ENCODE results near the gene PABPC4L.
"Not testable (repeated sequence)": the region's sequence is repeated elsewhere in the genome, so short reads cannot be mapped to it uniquely, and the experiment has no call there.

Gene PABPC4L

GRCh38 chr4:134219043-134219442 is 17.5 kb upstream of the PABPC4L start:
- no peaks in the 10 kb centered on the region for H3K4me1 ChIP-seq (ENCODE audit: insufficient read depth, low read length, poor library complexity, severe bottlenecking)
- no peak overlapping the region for H2AFZ ChIP-seq (ENCODE audit: low read length)
- no peak overlapping the region for H3K9ac ChIP-seq (ENCODE audit: low read depth, low read length, poor library complexity, severe bottlenecking)

GRCh38 chr4:134216411-134216810 is 14.8 kb upstream of the PABPC4L start:
- Histone ChIP-seq H3F3A (ENCODE audit: low read depth) (no peaks in the 10 kb centered on the region), H3K9ac (ENCODE audit: low read depth, low read length, poor library complexity, severe bottlenecking) (no peak overlapping the region), H3K4me1 (ENCODE audit: insufficient read depth, low read length, poor library complexity, severe bottlenecking) (no peaks in the 10 kb centered on the region), H2AFZ (ENCODE audit: low read length) (no peak overlapping the region), H4K20me1 (ENCODE audit: insufficient read depth, low read length, poor library complexity, severe bottlenecking) (no peaks in the 10 kb centered on the region), H3K79me2 (ENCODE audit: insufficient read depth, low read length) (no peaks in the 10 kb centered on the region), H3K27me3 (ENCODE audit: insufficient read depth, low read length, poor library complexity, severe bottlenecking) (no peaks in the 10 kb centered on the region), H3K9me3 (ENCODE audit: insufficient read depth, low read depth, low read length) (no peaks in the 10 kb centered on the region), H3K36me3 (ENCODE audit: insufficient read depth, low read length) (no peaks in the 10 kb centered on the region), H3K9me2 (replicated peaks; ENCODE audit: low read depth, low read length) (no peaks in the 10 kb centered on the region), H3K4me2 (ENCODE audit: low read depth, low read length, poor library complexity, severe bottlenecking) (no peak overlapping the region), H3K4me3 (ENCODE audit: low read length, poor library complexity, severe bottlenecking) (no peak overlapping the region)
- TF ChIP-seq EZH2phosphoT487 (IDR thresholded peaks at IDR 0.05; ENCODE audit: borderline replicate concordance) (no peak), CTCF (conservative IDR thresholded peaks at IDR 0.05; ENCODE audit: low read length) (no peak)

More at GRCh38 chr4:134219043-134219442, 17.5 kb upstream of the PABPC4L start:
- Histone ChIP-seq H4K20me1 (ENCODE audit: insufficient read depth, low read length, poor library complexity, severe bottlenecking) (no peaks in the 10 kb centered on the region), H3K27me3 (ENCODE audit: insufficient read depth, low read length, poor library complexity, severe bottlenecking) (no peaks in the 10 kb centered on the region), H3K36me3 (ENCODE audit: insufficient read depth, low read length) (no peaks in the 10 kb centered on the region), H3K9me3 (ENCODE audit: insufficient read depth, low read depth, low read length) (no peaks in the 10 kb centered on the region), H3K4me2 (ENCODE audit: low read depth, low read length, poor library complexity, severe bottlenecking) (no peak overlapping the region), H3K9me2 (replicated peaks; ENCODE audit: low read depth, low read length) (no peaks in the 10 kb centered on the region), H3K79me2 (ENCODE audit: insufficient read depth, low read length) (no peaks in the 10 kb centered on the region), H3K4me3 (ENCODE audit: low read length, poor library complexity, severe bottlenecking) (no peak overlapping the region), H3F3A (ENCODE audit: low read depth) (no peaks in the 10 kb centered on the region)
- TF ChIP-seq EZH2phosphoT487 (IDR thresholded peaks at IDR 0.05; ENCODE audit: borderline replicate concordance): no peak
- 0 out of 2 replicates have a peak, but pooled peaks have one; percentile 17 for TF ChIP-seq CTCF (conservative IDR thresholded peaks at IDR 0.05; ENCODE audit: low read length)

GRCh38 chr4:134215620-134216344 is 14.2 kb upstream of the PABPC4L start:
- H3K4me1 ChIP-seq (ENCODE audit: insufficient read depth, low read length, poor library complexity, severe bottlenecking): no peaks in the 10 kb centered on the region
- H3K9me2 ChIP-seq (replicated peaks; ENCODE audit: low read depth, low read length): no peaks in the 10 kb centered on the region
- no peaks in the 10 kb centered on the region for H4K20me1 ChIP-seq (ENCODE audit: insufficient read depth, low read length, poor library complexity, severe bottlenecking)
- TF ChIP-seq EZH2phosphoT487 (IDR thresholded peaks at IDR 0.05; ENCODE audit: borderline replicate concordance) (no peak), CTCF (conservative IDR thresholded peaks at IDR 0.05; ENCODE audit: low read length) (no peak)
- H3K4me2 ChIP-seq (ENCODE audit: low read depth, low read length, poor library complexity, severe bottlenecking): no peak overlapping the region
- no peak overlapping the region for H3K9ac ChIP-seq (ENCODE audit: low read depth, low read length, poor library complexity, severe bottlenecking)
- no peaks in the 10 kb centered on the region for H3K27me3 ChIP-seq (ENCODE audit: insufficient read depth, low read length, poor library complexity, severe bottlenecking)
- no peaks in the 10 kb centered on the region for H3F3A ChIP-seq (ENCODE audit: low read depth)
- H3K36me3 ChIP-seq (ENCODE audit: insufficient read depth, low read length): no peaks in the 10 kb centered on the region
- H2AFZ ChIP-seq (ENCODE audit: low read length): no peak overlapping the region
- no peak overlapping the region for H3K4me3 ChIP-seq (ENCODE audit: low read length, poor library complexity, severe bottlenecking)
- no peaks in the 10 kb centered on the region for H3K9me3 ChIP-seq (ENCODE audit: insufficient read depth, low read depth, low read length)
- no peaks in the 10 kb centered on the region for H3K79me2 ChIP-seq (ENCODE audit: insufficient read depth, low read length)

GRCh38 chr4:134207955-134208354 is 6.4 kb upstream of the PABPC4L start:
- H4K20me1 ChIP-seq (ENCODE audit: insufficient read depth, low read length, poor library complexity, severe bottlenecking); H3K9ac ChIP-seq (ENCODE audit: low read depth, low read length, poor library complexity, severe bottlenecking); H3K36me3 ChIP-seq (ENCODE audit: insufficient read depth, low read length); H3K4me2 ChIP-seq (ENCODE audit: low read depth, low read length, poor library complexity, severe bottlenecking); H3K4me1 ChIP-seq (ENCODE audit: insufficient read depth, low read length, poor library complexity, severe bottlenecking); H3K79me2 ChIP-seq (ENCODE audit: insufficient read depth, low read length); H3K4me3 ChIP-seq (ENCODE audit: low read length, poor library complexity, severe bottlenecking); H3K9me3 ChIP-seq (ENCODE audit: insufficient read depth, low read depth, low read length); H3K27me3 ChIP-seq (ENCODE audit: insufficient read depth, low read length, poor library complexity, severe bottlenecking); H3F3A ChIP-seq (ENCODE audit: low read depth); H2AFZ ChIP-seq (ENCODE audit: low read length); H3K9me2 ChIP-seq (replicated peaks; ENCODE audit: low read depth, low read length): not testable (repeated sequence)

Data from Loucy (cell line).